Stimulated activated CD4-positive, alpha-beta T cell treated with anti-CD3 and anti-CD28 coated beads, TNF-alpha, amount 100 ng/mL, for 4 hours (primary cell): ENCODE results near the gene COL4A1.

Source experiments
- DNase-seq, 3 experiments: peaks; one replicate each; pipeline ENCODE4 v3.0.0-alpha.2; 2020; ENCODE audit warnings: low read depth in 3 of 3

COL4A1 gene

DNA sequence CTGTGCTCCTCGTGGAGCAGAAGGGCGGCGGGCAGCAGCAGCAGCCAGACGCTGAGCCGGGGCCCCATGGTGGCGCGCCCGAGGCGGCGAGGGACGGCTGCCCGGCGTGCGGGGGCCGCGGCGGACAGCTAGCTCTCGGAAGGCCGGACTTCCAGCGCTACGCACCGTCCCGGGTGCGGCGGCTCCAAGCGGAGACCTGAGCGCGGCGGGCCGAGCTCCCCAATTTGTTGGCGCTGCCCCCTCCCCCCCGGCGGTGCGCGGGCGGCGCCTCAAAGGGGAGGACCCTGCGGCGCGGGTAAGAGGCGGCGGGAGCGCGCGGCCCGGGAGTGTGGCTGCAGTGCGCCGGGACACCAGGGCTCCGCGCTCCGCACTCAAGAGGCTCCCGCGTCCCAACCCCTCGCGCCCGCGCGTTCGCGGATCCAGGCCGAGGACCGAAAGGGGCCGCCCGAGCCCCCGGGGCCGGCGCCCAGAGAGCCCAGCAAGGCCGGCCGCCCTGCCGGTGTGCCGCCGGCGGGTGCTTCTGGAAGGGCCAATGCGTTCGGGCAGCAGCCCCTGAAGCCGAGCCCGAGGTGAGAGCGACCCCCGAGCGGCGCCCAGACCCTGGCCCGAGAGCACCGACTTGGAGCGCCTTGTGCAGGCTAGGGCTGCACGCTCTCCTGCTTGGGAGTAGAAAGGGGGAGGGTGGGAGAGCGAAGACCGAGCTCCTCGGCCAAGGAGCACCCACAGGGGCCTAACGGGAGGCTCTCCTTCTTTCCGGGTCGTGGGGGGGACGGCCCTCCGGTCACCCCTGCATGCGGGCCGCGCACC lies at the start of gene COL4A1, which contains the start of gene COL4A2:
TSS of gene COL4A1 (minus strand) at position 198 of the 807 bp plus-strand sequence. CDS start at position 68, 130 bp downstream.
TSS of gene COL4A2 (plus strand) at position 325 of the 807 bp plus-strand sequence. CDS start 620 bp downstream, outside the sequence.
- no peak for DNase-seq

DNA sequence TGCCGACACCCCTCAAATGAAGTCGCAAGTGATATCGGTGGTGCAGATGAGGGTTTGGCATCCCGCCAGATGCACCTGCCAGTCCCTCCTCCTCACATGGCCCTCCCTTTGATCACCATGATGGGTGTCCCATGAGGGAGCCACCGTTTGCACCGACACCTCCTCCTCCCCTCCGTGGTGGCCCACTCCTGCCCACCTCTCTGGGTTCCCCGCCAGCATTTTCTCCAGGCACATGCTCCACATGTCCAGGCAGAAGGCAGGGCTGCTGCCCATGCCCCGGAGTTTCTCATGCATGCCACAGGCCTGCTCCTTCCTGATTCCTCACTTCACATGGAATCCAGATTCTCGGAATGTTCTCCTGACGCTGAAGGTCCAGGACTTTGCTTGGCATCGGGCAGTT lies 49.4 kb upstream of the COL4A1 start:
- no peak for DNase-seq

DNA sequence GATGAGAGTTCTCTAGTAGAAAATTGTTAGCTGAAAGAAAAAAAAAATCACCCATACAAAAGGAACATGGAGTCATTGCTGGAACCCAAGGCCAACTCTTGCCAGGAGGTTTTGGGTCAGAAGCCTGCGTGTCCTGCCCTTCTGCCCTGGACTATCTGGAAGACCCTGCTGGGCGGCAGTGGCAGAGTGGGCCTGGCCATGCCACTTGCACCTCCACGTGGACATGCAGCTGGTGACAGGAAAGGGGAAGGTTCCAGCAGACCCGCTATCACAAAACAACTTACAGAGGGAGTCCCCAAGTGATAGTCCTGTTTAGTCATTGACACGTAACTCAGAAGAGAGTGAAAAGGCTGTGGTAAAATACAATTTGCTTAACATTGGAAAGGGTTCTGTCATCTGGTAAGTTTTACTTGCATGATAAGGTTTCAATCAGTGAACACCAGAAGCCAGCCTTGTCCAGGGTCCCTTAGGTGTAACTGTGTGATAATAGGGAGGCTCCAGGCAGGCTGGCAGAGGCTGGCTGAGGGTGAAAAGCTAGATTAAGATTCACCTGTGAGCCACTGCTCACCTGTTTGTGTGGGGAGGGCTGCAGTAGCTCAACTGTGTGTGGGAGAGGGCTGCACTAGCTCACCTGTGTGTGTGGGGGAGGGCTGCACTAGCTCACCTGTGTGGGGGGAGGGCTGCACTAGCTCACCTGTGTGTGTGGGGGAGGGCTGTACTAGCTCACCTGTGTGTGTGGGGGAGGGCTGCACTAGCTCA lies 47.9 kb upstream of the COL4A1 start:
- DNase-seq, result no peak

DNA sequence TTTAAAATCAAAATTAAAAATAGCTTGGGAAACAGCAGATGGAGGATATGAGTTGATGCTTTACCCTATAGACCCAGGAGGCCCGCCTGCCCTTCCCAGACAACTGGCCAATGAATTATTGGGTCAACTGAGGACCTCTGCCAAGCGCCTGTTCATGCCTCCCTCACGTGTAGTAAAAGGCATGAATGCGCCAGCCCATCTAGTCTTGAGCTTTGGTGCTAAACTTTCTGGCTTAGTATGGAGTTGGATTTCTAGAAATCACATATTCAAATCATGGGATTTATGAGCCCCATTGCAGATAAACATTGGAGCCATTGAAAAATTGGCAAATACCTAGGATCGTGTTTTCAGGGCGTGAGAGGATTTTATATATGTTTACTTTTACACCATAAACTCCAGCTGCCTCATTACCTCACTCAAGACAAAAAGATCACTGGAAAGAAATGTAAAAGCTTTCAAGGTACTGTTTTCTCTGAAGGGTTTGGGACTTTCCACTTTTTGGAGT lies 47.2 kb upstream of the COL4A1 start:
- DNase-seq, result no peak

DNA sequence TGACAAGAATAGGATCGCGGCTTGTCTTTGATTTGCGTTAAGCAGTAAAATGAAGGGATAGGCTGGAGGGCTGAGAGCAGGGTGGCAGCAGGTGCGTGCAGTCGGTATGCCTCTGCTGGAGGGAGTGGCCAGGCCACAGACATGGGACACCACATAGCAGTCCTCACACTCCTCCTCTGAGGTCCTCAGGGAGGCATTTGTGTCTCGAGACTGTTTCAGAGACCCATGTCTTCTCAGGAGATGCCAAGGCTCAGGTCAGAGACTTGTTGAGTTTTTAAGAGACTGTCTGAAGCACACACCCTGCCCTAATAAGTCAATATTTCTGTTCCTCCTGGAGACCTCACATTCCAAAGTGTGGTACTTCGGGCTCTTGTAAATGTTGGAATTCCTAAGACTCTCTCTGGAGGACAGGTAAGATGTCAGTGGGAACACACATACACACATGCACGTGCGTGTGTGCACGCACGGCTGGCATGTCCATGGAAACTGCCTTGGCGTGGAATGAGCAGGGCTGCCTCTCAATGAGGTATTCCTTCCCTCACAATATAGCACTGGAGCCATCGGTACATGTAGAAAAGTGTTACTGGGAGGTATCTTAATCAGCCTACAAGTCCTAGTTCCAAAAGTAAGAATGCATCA lies 46.5 kb upstream of the COL4A1 start:
- no peak for DNase-seq

DNA sequence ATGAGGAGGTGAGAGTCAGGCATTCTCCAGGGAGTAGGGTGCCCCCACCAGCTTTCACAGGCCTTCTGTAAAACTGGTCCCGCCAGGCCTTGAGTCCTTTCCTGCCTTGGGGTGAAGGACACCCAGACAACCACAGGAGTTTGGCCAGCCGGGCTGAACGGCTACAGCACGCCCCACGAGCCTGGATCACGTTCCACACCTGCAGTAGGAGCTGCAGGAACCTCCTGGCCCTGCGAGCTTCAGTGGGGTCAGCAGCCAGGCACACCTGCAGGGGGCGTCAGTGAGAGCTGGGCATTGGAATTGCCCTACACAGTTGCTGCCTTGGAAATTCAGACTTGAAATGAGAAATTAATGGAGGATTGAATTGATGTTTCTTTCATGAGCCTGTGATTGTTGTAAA lies 45.8 kb upstream of the COL4A1 start:
- no peak for DNase-seq

DNA sequence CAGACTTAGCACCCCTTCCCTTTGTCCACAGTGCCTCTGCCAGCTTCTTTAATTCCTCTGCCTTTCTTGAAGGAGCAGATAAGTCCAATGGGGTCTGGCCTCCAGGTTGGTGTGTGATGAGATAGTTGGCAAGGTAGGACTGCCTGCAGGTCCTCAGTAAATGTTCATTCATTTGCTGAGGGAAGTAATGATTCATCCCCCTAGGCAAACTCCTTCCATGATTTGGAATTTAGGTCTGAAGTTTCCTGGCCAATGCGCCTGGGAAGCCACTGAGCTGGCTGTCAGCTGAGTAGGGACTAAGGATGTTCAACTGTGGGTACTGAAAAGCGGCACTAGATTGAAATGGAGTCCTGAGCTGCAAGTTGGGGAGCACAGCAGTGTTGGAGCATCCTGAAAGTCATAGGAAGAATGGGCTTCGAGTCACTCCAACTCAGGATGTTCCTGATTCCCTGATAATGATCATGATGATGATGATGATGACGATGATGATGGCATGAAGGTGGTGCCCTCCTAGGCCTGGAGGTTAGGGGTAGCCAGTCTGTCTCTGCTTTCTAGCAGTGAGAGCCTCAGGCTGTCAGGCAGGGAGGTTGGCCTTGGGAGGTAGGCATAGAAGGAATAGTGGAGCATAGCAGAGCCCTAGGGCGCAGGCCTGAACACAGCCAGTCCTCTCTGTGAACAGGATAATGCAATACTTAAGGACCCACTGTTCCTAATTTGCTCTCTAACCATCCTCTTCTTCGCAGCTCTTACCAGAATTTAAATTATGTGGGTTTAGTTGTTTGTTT lies 44.9 kb upstream of the COL4A1 start:
- DNase-seq, result no peak

DNA sequence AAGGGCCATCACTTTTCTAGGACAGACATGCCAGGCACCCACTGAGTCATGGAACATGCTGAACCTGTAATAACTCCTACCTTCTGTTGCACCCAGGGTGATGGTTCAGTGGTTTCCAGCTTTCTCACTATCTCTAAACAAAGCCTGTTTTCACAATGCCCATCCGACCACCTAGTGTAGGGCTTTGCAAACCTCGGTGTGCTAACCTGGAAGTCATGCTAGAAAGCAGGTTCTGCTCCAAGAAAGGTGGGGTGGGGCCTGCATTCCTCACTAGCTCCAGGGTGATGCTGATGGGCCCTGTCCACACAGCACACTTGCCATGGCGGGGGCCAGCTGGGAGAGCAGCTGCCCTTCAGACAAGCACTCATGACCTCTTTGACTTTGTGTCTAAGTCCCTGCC lies 43.6 kb upstream of the COL4A1 start:
- no peak for DNase-seq

DNA sequence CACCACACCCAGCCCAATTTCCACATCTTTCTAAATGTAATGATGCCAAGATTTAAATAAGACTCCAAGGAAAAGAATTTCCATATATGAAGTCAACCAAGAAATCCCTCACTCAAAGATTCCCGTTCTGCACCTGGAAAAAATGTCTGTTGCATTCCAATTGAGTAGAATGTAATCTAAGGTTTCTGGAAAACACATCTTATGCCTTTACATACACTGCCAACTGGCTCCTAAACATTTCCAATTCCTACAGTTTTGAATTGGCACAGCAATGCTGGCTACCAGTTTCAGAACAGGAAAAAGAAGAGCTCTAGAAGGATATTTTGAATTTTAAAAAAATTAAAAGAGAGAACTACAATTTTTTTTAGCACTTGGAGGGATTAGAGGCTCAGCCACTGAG lies 43.1 kb upstream of the COL4A1 start:
- no peak for DNase-seq

DNA sequence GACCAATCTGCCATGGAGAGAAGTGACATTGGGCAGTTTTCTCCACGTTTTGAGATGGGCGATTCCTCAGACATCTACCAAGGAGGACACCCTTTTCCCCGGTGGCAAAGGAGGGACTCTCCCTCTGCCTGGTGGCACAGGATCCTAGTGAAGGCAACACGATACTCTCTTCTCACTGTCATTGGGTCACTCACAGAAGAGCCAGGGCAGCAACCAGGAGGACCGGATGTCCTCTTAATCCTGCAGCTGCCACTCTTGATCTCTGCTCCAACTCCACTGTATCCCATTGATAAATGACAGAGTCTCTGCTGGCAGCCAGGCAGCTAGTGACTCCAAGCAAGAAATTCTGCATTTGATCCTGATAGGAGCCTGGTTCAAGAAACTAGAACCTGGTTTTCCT lies 42.3 kb upstream of the COL4A1 start:
- no peak for DNase-seq

DNA sequence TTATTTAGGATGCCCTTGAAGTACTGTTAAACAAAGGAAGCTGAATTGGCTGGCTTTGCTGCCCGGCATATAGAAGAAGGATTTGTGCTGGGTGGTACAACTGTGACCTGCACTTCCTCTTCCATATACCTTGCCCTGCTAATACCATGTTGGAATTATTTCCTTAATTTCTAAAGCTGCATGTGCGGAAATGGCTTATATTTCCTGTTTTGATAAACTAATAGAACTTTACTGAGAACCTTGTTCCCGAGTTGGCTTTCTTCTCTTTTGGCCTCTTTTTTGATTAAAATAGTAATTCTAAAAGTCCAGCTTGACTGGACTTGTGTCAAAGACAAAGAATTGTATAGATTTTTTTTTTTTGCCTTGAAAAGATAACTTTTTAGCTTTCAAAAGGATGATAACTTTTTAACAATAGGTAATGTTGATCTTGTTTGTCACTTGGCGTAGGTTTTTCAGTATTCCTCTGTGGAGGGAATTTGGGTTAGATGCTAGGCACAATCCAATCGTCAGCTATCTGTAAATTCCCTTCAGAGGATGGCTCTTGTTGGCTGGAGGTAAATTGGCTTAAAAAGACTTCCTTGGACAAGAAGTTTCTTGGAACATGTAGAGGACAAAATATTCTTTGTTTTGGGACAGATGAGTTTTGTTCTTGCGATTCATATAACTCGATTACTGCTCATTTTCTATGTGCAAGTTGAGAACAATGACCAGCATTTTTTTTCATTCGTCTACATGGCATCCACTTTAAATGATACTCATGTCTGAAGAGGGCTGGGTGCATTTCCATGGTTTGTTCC lies 41.5 kb upstream of the COL4A1 start:
- no peak for DNase-seq

DNA sequence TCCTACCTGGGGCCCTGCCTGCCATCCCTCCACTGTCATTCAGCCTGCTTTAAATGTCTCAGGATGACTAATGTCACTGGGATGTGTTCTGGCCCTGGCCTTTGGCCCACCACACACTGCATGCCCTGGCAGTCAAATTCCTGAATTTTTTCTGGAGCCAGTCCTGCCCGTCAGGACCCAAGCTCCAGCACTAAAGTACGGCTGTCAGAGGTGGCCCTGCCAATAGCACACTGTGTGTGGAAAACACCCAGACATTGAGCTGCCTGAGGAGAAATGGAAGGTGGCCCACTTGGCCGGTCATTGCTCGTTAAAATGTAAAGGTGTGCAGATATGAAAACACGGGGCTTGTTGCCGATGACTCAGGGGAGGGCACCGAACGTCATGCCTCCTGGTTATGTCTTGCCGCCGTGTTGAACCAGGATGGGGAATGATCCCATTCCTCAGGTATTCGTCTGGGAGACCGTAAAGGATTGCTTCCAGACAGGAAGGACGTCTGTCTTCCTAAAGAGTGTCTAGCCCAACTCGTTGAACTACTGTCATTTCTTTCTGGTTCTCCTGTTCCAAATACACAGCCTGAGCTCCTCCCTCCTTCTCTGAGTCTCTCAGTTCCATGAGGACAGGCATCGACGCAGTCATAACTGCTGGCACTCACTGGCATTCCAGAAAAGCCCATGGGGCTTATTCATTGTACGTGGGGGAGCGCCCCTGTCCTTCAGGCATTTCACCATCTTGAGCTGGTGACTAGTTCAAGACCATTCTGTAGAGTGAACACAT lies 40.8 kb upstream of the COL4A1 start:
- no peak for DNase-seq

DNA sequence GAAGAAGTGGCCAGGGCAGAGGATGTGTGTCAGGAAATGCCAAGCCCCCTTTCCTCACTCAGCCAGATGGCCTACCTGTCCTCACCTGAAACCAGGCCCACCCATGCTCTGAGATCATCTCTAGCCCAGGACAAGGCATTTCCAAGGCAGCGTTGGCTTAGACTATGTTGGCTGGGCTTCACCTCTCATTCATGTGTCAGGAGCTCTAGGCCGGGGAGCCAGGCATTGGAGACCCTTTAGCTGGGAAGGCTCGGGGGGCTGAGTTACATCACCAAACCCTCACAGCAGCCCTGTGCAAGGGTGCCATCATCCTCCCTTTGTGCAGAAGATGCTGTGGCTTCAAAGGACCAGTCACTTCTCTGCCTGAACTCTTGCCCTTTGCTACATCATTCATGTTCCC lies 40.1 kb upstream of the COL4A1 start:
- no peak for DNase-seq

DNA sequence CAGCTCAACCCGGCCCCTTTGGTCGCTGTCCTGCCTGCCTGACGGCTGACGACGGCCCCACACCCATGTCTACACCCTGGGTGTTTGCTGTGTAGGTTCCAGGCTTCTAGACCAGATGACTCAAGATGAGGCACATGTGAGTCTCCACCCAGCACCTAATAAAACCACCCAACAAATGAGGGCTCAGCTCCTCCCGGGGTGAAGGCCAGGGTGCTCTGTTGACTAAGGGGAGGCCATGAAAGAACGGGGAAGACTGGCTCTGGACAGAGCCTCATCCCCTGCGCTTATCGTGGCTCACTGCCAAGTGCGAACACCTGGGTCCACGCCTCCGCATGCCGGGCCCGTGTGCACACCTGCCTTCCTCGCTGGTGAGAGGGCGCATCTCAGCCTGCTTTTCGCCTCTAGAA lies 39.7 kb upstream of the COL4A1 start:
- no peak for DNase-seq

DNA sequence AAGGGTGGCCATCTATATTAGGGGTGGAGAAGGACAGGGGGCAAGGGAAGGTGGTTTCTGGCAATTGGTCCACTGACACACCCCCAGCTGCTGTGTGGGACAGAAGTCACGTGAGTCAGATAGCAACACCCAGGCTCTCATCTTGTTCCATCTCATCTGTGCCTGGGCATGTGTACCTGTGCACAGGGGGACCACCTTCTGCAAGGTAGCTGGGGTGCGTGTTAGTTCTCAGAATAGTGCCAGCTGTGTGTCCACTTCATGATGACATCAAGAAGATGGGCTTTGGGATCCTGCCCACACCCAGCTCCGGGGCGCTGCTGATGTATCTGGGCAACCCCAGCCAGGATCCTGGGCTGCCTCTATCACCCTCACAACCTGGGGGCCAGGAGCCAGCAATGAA lies 38.7 kb upstream of the COL4A1 start:
- DNase-seq, result no peak

DNA sequence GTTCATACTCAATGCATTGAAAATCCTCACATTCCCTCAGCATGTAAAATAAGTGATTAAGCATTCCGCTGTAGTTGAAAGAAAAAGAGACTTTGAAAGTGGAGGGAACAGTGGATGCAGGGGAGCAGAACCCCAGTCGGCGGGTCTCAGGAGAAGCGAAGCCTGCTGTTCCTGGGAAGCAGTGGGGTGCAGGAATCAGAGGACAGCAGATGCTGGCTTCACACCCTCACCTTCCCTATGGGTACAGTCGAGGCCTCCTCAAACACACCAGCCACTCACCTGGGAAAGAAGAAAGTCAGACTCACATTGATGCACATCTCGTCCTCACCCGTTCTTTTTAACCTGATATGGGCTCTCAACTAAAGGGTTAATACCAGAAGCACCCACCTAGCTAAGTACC lies 38.3 kb upstream of the COL4A1 start:
- no peak for DNase-seq

DNA sequence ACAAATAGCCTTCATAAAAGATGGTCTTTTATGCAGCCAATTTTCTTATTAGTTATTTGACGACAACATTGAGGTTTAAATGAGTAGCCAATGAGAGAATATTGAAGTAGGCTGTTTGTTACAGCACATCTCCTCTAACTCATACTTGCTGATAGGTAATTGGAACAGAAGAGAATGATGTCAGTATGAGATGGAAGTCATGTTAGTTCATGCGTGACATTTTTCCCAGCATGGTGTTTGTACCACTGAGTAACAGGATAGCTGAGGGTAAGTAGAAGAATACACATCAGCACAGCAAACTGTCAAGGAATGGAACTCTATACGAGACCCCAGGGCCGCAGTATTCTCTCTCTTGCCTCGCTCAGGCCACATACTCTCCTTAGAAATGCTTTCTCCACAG lies 37.4 kb upstream of the COL4A1 start:
- DNase-seq, result no peak

DNA sequence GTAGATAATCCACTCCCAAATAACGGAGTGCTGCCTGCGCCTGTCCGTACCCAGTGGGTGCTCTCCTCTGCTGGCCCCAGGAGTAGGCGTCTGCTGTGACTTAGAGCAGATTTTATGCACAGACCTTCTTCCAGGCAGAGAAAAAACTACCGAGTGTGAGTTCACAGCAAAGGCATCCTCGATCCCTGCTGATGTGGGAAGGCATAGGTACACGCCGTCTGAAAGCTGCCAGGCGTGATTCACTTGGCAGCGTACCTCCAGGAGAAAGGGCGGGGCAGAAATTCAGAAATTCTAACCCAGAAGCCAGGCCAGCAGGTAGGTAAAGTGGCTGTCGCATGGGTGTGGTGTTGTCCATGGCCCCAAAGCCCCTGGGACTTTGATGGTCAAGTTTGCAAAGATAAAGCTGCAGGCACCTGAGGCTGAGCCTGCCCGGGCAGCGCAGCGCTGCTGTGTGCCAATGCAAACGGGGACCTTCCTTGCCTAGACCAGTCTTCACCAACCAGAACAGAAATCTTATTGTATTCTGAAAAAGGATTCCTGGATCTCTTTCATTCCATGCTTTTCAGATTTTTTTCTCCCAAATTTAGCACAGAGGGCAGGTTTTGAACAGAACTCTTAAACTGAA lies 36.4 kb upstream of the COL4A1 start:
- DNase-seq, result no peak

DNA sequence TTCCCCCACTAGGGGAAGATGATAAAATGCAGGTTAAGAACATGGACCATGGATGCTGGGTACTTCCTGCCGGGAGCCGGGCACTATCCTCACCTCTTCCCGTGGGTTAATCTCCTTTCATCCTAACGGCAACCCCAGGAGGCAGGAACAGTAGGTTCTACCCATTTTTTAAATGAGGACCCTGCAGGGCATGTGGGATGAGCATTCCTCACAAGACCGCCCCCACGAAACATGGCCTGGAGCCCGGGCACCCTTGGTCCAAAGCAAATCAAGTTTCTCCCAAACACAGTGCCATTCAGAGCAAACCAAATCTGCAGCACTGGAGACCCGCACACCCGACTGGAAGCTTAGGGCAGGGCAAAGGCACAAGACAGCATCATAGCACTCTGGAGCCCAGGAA lies 35.5 kb upstream of the COL4A1 start:
- DNase-seq, result no peak
